Ovary (tissue), 9 donors: Measurements from ENCODE around the gene SP6. TPM values are rescaled to one million over a fixed set of nuclear protein-coding genes. Genes with fewer than 3 reads are reported as not detected.

Source experiments
- DNase-seq, 5 donors: peaks; one replicate each; pipeline ENCODE4 v3.0.0-alpha.2; 2019 to 2020
- H3K27ac ChIP-seq, 2 donors: fragments of 200-600 bp; one replicate each; pipeline versions ENCODE4 v1.5.1 to v1.8.0; 2019 to 2022
- H3K27me3 ChIP-seq: fragments of 200-600 bp; one replicate; pipeline ENCODE4 v1.8.0; 2022
- H3K36me3 ChIP-seq: fragments of 200-600 bp; sonication (generic); one replicate; pipeline ENCODE4 v1.5.1; 2019
- H3K4me1 ChIP-seq: one replicate; pipeline ENCODE4 v1.8.1; 2013; ENCODE audit warnings: mild to moderate bottlenecking, moderate library complexity; ENCODE audit not compliant: insufficient read depth
- H3K4me3 ChIP-seq: fragments of 200-600 bp; sonication (generic); one replicate; pipeline ENCODE4 v1.5.1; 2017
- H3K9me3 ChIP-seq, 2 donors: fragments of 200-600 bp in 1 of 2; sonication (generic) in 1 of 2; one replicate each; pipeline versions ENCODE4 v1.5.1 to v1.8.1; 2013 to 2019; ENCODE audit warnings: mild to moderate bottlenecking in 1 of 2, moderate library complexity in 1 of 2
- EP300 ChIP-seq: sonication (generic); formaldehyde crosslinking; IDR thresholded peaks from one replicate; pipeline ENCODE4 v1.6.1; 2017; ENCODE audit warnings: antibody characterized with exemption
- POLR2A ChIP-seq: fragments of 450-650 bp; IDR thresholded peaks from one replicate; pipeline ENCODE4 v1.6.1; 2017; ENCODE audit warnings: antibody characterized with exemption, mild to moderate bottlenecking, moderate library complexity
- WGBS, 3 donors: extraction: QIAGEN DNeasy Blood & Tissue Kit in 1 of 3; methylation state at CpG; one replicate each; pipeline versions ENCODE4 v1.1.5 to v1.1.7; 2013 to 2017; 5-methylcytosine and 5-hydroxymethylcytosine counted together
- intact Hi-C, 4 donors: fragments of 100-400 bp; cut with DNase I; formaldehyde crosslinking; loops; one replicate each; pipeline versions ENCODE4 v1.11.0 to v1.15.1; 2022 to 2023
- polyA plus RNA-seq, 2 donors: library from polyadenylated mRNA; stranded (reverse); fragments of 200-250 nt in 1 of 2; fragments of 350-450 nt in 1 of 2; fragmentation: Illumina TruSeq in 1 of 2; extraction: RNeasy Lipid Tissue Mini Kit (QIAGEN cat#74804) in 1 of 2; gene quantifications; one replicate each; pipeline ENCODE4 v1.2.3, GENCODE V29; 2013 to 2014
- total RNA-seq, 7 donors: library from RNA; depleted of rRNA in 2 of 7; stranded (reverse); fragments of >200 nt in 2 of 7; fragmentation: NEBNext Ultra II Directional in 3 of 7; extraction: Animal tissue kit (Norgen Biotek cat#: 25700) in 3 of 7; gene quantifications; one replicate each; pipeline versions ENCODE4 v1.1.0 to v1.2.4, GENCODE V29; 2016 to 2023
- TF ChIP-seq, protein P1 (sequence below), 3 donors: fragments of 450-650 bp in 2 of 3; fragments of 200-600 bp in 1 of 3; IDR thresholded peaks; one replicate each; pipeline versions ENCODE4 v1.5.1 to v1.8.0; 2016 to 2022; ENCODE audit warnings: antibody characterized with exemption in 3 of 3, mild to moderate bottlenecking in 1 of 3
- donor health status: DM: no; HTN: no; CAD: no; lungs with moderate emphysema.
- donor health status: DM: no; HTN: no; CAD: no.
- donor health status: Bipolar disorder and iron deficiency.
- donor health status: DM: yes; HTN: yes; CAD: no.
- donor health status: DM: no; HTN: no; CAD: no.
- donor health status: DM: yes; HTN: yes; CAD: no.

The SP6 gene
- total and polyA plus RNA-seq, 9 donors = 0.25 to 4.3 (median 1.1) TPM

DNA sequence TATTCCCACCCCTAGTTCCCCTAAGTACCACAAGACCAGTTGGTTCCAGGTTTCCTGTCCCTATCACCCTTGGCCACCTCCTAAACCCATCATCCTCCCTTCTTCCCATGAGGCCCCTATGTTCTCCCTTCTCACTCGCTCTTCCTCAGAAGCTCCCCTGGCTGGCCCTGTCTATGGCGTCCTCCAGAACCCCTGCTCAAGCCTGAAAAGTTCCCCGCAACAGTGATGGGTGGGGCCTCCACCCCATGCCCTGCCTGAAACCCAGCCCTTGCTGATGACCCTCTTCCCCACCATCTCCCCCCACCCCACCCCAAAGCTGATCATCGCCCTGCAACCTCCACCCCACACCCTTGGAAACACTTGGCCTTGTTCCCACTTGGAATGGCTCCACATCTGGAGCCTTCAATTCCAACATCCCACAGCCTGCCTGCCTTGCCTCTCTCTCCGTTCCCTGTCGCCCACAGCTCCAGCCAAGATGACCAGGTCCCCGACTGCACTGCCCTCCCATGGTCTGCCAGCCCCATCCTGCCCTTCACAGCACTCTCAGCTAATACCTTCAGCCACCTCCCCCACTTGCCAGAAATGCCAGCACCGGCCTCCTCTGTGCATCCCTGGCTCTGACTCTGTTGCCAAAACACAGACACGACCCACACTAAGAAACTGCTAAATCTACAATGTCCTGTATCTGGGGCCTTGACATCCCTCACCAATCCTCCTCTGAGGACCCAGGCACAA is 39.9 kb downstream of the SP6 start:
- DNase-seq = peak in 1 of 5 donors; percentile 53
- Histone ChIP-seq H3K4me1 (no peaks in the 10 kb centered on the region), H3K36me3 (no peaks in the 10 kb centered on the region), H3K27me3 (no peaks in the 10 kb centered on the region), H3K4me3 (no peak overlapping the region), H3K9me3 (no peaks in the 10 kb centered on the region), H3K27ac (no peak overlapping the region)
- TF ChIP-seq, protein P1, sequence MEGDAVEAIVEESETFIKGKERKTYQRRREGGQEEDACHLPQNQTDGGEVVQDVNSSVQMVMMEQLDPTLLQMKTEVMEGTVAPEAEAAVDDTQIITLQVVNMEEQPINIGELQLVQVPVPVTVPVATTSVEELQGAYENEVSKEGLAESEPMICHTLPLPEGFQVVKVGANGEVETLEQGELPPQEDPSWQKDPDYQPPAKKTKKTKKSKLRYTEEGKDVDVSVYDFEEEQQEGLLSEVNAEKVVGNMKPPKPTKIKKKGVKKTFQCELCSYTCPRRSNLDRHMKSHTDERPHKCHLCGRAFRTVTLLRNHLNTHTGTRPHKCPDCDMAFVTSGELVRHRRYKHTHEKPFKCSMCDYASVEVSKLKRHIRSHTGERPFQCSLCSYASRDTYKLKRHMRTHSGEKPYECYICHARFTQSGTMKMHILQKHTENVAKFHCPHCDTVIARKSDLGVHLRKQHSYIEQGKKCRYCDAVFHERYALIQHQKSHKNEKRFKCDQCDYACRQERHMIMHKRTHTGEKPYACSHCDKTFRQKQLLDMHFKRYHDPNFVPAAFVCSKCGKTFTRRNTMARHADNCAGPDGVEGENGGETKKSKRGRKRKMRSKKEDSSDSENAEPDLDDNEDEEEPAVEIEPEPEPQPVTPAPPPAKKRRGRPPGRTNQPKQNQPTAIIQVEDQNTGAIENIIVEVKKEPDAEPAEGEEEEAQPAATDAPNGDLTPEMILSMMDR (IDR thresholded peaks at IDR 0.05) = no peak
- TF ChIP-seq POLR2A = no peak
- TF ChIP-seq EP300 = no peak
- WGBS, 3 donors = 59 to 63% (median 61%) methylated on average over 9 of the region's 9 CpGs
- intact Hi-C loops = no loop called here

DNA sequence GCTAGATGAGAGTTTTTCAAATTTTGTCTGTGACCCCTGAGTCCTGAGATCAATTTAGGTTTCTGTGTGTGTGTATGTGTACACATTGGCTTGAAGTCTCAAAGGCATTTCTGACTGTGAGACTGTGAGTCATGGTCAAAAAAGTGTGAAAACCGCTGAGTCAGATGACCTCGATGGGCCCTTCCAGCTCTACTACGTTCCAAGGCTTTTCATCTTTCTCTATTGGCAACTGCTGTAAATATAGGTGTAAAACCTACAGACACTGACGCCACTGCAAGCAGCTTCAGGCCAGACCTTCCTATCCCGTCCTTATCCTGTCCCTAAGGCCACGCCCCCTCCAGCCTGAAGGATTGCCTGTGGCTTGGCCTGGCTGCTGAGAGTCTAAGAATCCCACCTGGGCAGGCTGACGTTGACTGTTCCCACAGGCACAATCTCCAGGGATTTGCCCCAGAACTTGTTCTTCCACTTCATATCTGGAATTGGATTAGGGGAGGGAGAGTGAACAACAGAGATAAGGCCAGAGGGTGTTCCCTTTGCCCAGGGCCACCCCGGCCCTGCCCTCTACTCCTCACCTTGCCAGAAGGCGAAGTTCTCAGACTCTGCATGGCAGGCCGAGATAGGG is 40.7 kb downstream of the SP6 start:
- Histone ChIP-seq H3K4me3 (no peak overlapping the region), H3K36me3 (no peaks in the 10 kb centered on the region), H3K9me3 (no peaks in the 10 kb centered on the region), H3K4me1 (no peaks in the 10 kb centered on the region), H3K27me3 (no peaks in the 10 kb centered on the region), H3K27ac (no peak overlapping the region)
- WGBS, 3 donors = 50 to 51% (median 51%) methylated on average over 10 of the region's 10 CpGs
- no peak for TF ChIP-seq EP300
- TF ChIP-seq, protein P1 (IDR thresholded peaks at IDR 0.05) = no peak
- no peak for TF ChIP-seq POLR2A
- intact Hi-C loops = no loop called here
- DNase-seq = peak in 2 of 5 donors; percentile 25 to 62

DNA sequence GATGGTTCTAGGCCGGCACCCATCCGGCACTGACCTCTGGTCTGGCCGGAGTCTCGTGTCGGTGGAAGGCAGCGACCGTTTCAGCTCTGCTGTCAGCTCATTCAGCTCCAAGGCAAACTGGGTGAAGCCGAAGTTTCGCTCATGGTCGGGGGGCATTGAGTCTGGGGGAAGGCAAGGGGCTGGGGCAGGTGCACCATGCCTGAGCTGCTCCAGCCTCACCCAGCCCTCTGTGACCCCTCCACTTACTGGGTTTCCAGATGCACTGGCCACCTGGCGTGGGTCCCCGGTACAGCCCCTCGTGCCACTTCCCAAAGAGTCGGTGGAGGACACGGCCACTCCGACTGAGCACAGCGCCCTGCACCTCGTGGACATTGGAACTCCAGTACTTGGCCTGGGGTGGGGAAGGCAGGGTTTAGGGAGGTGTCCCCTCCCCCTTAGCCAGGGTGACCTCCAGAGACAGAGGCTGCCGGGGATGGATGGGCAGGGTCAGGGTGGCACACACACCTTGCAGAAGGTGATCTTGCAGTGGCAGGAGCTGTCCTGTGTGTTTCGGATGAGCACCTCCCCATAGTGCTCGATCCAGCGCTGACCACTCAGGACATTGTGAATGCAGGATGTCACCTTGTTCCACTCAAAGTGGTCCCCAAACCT is 42.0 kb downstream of the SP6 start:
- Histone ChIP-seq H3K36me3 (no peaks in the 10 kb centered on the region), H3K4me1 (no peaks in the 10 kb centered on the region), H3K4me3 (no peak overlapping the region), H3K27ac (no peak overlapping the region), H3K27me3 (no peaks in the 10 kb centered on the region), H3K9me3 (no peaks in the 10 kb centered on the region)
- 92 to 94% (median 94%) methylated on average over 21 to 22 of the region's 22 CpGs for WGBS, 3 donors
- TF ChIP-seq, protein P1 (IDR thresholded peaks at IDR 0.05) = no peak
- TF ChIP-seq POLR2A = no peak
- no peak for TF ChIP-seq EP300
- intact Hi-C loops = no loop called here
- peak in 1 of 5 donors; percentile 24 for DNase-seq

DNA sequence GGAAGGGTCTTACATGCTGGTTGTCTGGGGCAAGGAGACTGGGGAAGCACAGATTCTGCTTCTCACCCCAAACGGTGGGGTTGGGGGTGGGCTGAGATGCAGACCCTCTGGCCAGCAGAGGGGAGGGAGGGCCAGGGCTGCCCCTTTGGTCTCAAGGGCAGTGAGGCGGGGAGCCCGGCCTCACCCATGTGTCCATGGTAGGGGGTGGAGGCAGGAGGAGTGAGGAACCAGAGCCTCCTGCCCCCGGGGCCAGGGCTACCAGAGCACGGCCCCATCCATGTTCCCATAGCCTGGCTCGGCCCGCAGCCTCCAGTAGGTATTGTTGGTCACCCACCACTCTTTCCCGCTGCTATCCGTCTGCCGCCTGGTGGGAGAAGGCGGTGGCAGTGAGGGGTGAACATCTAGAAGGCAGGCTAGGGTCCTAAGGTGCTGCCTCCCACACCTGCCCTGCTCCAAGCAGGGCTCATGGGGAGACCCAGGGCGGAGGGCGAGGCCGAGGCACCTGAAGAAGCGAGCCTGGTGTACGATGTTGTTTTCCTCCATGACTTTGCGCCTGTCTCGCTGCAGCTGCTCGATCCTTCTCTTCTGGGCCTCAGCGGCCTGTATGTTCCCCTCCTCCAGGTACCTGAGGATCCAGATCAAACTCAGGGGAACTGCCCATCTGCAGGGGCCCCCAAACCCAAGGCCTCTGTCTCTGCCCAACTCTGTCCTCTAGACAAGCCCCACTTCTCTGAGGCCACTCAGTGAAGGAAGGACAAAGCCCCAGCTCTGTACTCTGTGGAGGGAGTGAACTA is 42.7 kb downstream of the SP6 start:
- Histone ChIP-seq H3K36me3 (no peaks in the 10 kb centered on the region), H3K4me1 (no peaks in the 10 kb centered on the region)

More for the DNA sequence above, 42.7 kb downstream of the SP6 start:
- H3K27ac ChIP-seq = no peak overlapping the region
- intact Hi-C loops = no loop called here
- TF ChIP-seq EP300 (no peak), POLR2A (no peak)
- TF ChIP-seq, protein P1 (IDR thresholded peaks at IDR 0.05) = no peak
- H3K4me3 ChIP-seq = no peak overlapping the region
- DNase-seq = no peak
- no peaks in the 10 kb centered on the region for H3K27me3 ChIP-seq
- WGBS, 3 donors = 86 to 92% (median 90%) methylated on average over 20 of the region's 20 CpGs
- H3K9me3 ChIP-seq = no peaks in the 10 kb centered on the region
